Endothelial cell of umbilical vein (primary cell): ENCODE results near the gene PDGFRA. TPM values are rescaled to one million over a fixed set of nuclear protein-coding genes. Genes with fewer than 3 reads are reported as not detected.

Experiments
- BruUV-seq: library from RNA; stranded (reverse); fragments of 400-500 nt; replicated peaks from 2 replicates; lab custom pipeline; 2021; lab: Mats Ljungman, UMichigan
- CTCF ChIA-PET: fragments of 300-600, 350-600 bp; sonication (Branson Sonifier 250); formaldehyde crosslinking; loops from one replicate; lab custom pipeline; 2021; ENCODE audit warnings: antibody characterized with exemption, inconsistent platforms; lab: Charles Lee
- POLR2A ChIA-PET: fragments of 300-600, 350-600 bp; sonication (Branson Sonifier 250); formaldehyde crosslinking; loops from one replicate; lab custom pipeline; 2021; ENCODE audit warnings: antibody characterized with exemption, inconsistent platforms; lab: Charles Lee
- DNase-seq: peaks from one replicate; pipeline ENCODE4 v3.0.0-alpha.2; 2011; ENCODE audit warnings: low read depth, low spot score
- FAIRE-seq: peaks from 2 replicates; lab custom pipeline; 2011; peaks lifted over from hg19 to GRCh38; lab: Jason Lieb, UNC
- H2AFZ ChIP-seq: 2 replicates; pipeline ENCODE4 v1.6.0; 2012; ENCODE audit warnings: low read depth, low read length, control low read depth, inconsistent platforms
- H3K27ac ChIP-seq: 2 replicates; pipeline ENCODE4 v1.5.1; 2011; ENCODE audit warnings: low read depth, mild to moderate bottlenecking, control low read depth, low read length, moderate library complexity; ENCODE audit not compliant: insufficient read depth
- H3K27me3 ChIP-seq, 2 experiments: 2 replicates each; pipeline versions ENCODE4 v1.6.0 to v1.6.1; 2011; ENCODE audit warnings: low read length in 2 of 2, mixed read lengths in 1 of 2; ENCODE audit not compliant: control insufficient read depth in 2 of 2, insufficient read depth in 2 of 2
- H3K36me3 ChIP-seq, 2 experiments: 2 replicates in 1 of 2; 3 replicates in 1 of 2; pipeline ENCODE4 v1.5.1; 2011; ENCODE audit warnings: low read length in 2 of 2, mild to moderate bottlenecking in 1 of 2, moderate library complexity in 1 of 2; ENCODE audit not compliant: control insufficient read depth in 2 of 2, insufficient read depth in 2 of 2; ENCODE audit errors: extremely low read depth in 1 of 2
- H3K4me1 ChIP-seq: 3 replicates; pipeline ENCODE4 v1.5.1; 2011; ENCODE audit warnings: mild to moderate bottlenecking, low read length; ENCODE audit not compliant: control insufficient read depth, insufficient read depth; ENCODE audit errors: extremely low read depth
- H3K4me2 ChIP-seq: 2 replicates; pipeline ENCODE4 v1.6.1; 2011; ENCODE audit warnings: low read length, control low read depth, mixed read lengths; ENCODE audit not compliant: insufficient read depth
- H3K4me3 ChIP-seq, 3 experiments: fragments of 200-600 bp in 1 of 3; sonication (generic), shearing (Covaris generic) in 1 of 3; replicated peaks in 1 of 3; 2 replicates each; pipeline ENCODE4 v1.5.1; 2011 to 2016; ENCODE audit warnings: control low read depth in 3 of 3, low read length in 3 of 3, mild to moderate bottlenecking in 2 of 3, inconsistent platforms in 1 of 3, low read depth in 1 of 3, moderate library complexity in 1 of 3; ENCODE audit not compliant: insufficient read depth in 1 of 3
- H3K79me2 ChIP-seq: 2 replicates; pipeline ENCODE4 v1.6.0; 2012; ENCODE audit warnings: low read length, inconsistent platforms; ENCODE audit not compliant: control insufficient read depth, insufficient read depth
- H3K9ac ChIP-seq: replicated peaks from 2 replicates; pipeline ENCODE3; 2011; ENCODE audit warnings: low read length, control low read depth; ENCODE audit not compliant: insufficient read depth; ENCODE audit errors: extremely low read depth
- H3K9me1 ChIP-seq: replicated peaks from 3 replicates; pipeline ENCODE4 v1.6.0; 2011; ENCODE audit warnings: mild to moderate bottlenecking, low read length; ENCODE audit not compliant: control insufficient read depth, insufficient read depth; ENCODE audit errors: extremely low read depth
- H3K9me3 ChIP-seq: replicated peaks from 2 replicates; pipeline ENCODE4 v1.5.1; 2012; ENCODE audit warnings: low read length, inconsistent platforms; ENCODE audit not compliant: control insufficient read depth, insufficient read depth
- H4K20me1 ChIP-seq: replicated peaks from 2 replicates; pipeline ENCODE3; 2011; ENCODE audit warnings: mild to moderate bottlenecking, low read length; ENCODE audit not compliant: control insufficient read depth, insufficient read depth; ENCODE audit errors: extremely low read depth
- CTCF ChIP-seq, 2 donors: IDR thresholded peaks; 1 replicate in 1 of 2; 2 replicates in 1 of 2; pipeline ENCODE4 v1.5.1; 2011; ENCODE audit warnings: low read length in 2 of 2, mild to moderate bottlenecking in 2 of 2, moderate library complexity in 2 of 2, control low read depth in 1 of 2, inconsistent platforms in 1 of 2, low read depth in 1 of 2; ENCODE audit not compliant: insufficient read depth in 1 of 2; ENCODE audit errors: extremely low read depth in 1 of 2
- EZH2 ChIP-seq: IDR thresholded peaks from 2 replicates; pipeline ENCODE4 v1.6.1; 2012; ENCODE audit warnings: borderline replicate concordance, low read depth, mild to moderate bottlenecking, moderate library complexity, low read length, inconsistent platforms; ENCODE audit not compliant: severe bottlenecking
- FOS ChIP-seq: IDR thresholded peaks from 2 replicates; pipeline ENCODE4 v1.6.1; 2011; ENCODE audit warnings: mild to moderate bottlenecking, low read length, moderate library complexity, borderline replicate concordance; ENCODE audit not compliant: insufficient read depth
- GATA2 ChIP-seq: IDR thresholded peaks from 2 replicates; pipeline ENCODE4 v1.7.0; 2011; ENCODE audit warnings: low read depth, mild to moderate bottlenecking, moderate library complexity, mixed read lengths, low read length; ENCODE audit not compliant: insufficient read length, insufficient read depth
- JUN ChIP-seq: IDR thresholded peaks from 2 replicates; pipeline ENCODE4 v1.6.1; 2011; ENCODE audit warnings: borderline replicate concordance, low read depth; ENCODE audit not compliant: insufficient read length, insufficient read depth
- MAX ChIP-seq: IDR thresholded peaks from 2 replicates; pipeline ENCODE4 v1.6.1; 2011; ENCODE audit not compliant: insufficient read depth, insufficient read length
- MYC ChIP-seq: IDR thresholded peaks from one replicate; pipeline ENCODE4 v1.6.1; 2011; ENCODE audit warnings: mild to moderate bottlenecking, low read depth, low read length
- POLR2A ChIP-seq: IDR thresholded peaks from 2 replicates; pipeline ENCODE4 v1.6.1; 2012; ENCODE audit warnings: low read depth, mild to moderate bottlenecking, control low read depth, low read length
- POLR2AphosphoS5 ChIP-seq: IDR thresholded peaks from 2 replicates; pipeline ENCODE4 v1.6.1; 2012; ENCODE audit warnings: low read depth, mild to moderate bottlenecking, control low read depth, low read length, moderate library complexity; ENCODE audit not compliant: insufficient read depth
- dilution Hi-C: fragments of 300-500 bp; cut with MboI; formaldehyde crosslinking; loops from one replicate; pipeline ENCODE4 v1.15.0; 2019; ENCODE audit warnings: low sequenced_read_pairs; ENCODE audit not compliant: extremely low pct_ligation_motif_present
- intact Hi-C: fragments of 100-400 bp; cut with micrococcal nuclease; formaldehyde crosslinking; loops from one replicate; pipeline ENCODE4 v1.10.0; 2022
- polyA plus RNA-seq, 4 experiments: library from polyadenylated mRNA; depleted of rRNA in 3 of 4; stranded (reverse) in 3 of 4; unstranded in 1 of 4; fragments of >200 nt; gene quantifications; 2 replicates each; pipeline versions ENCODE4 v1.2.1 to v1.2.3, GENCODE V29; 2011 to 2012; ENCODE audit warnings: missing spikeins in 1 of 4
- total RNA-seq: library from RNA; stranded (reverse); gene quantifications from 2 replicates; pipeline ENCODE4 v1.2.3, GENCODE V29; 2021

PDGFRA gene
- total and polyA plus RNA-seq, 2 donors (not counting 3 experiments of a cell fraction or from before 2014, with no cell fraction given), result 0.19 to 0.55 TPM

- DNase-seq (no peak), FAIRE-seq (no peak)
- H3K4me2 ChIP-seq, result no peak overlapping the region
- intact Hi-C loops (no loop called here), dilution Hi-C loops (no loop called here)
- TF ChIP-seq JUN (no peak), GATA2 (no peak), POLR2AphosphoS5 (no peak), POLR2A (no peak), EZH2 (no peak), MAX (no peak), MYC (no peak), CTCF (IDR thresholded peaks at IDR 0.05; ENCODE audit: extremely low read depth in 1 of 2, insufficient read depth in 1 of 2, low read depth in 1 of 2, low read length in 2 of 2) (no peak), FOS (no peak)
- no peak overlapping the region for H3K9ac ChIP-seq
- H3K4me3 ChIP-seq, result no peak overlapping the region
- no peaks in the 10 kb centered on the region for H3K79me2 ChIP-seq
- no peaks in the 10 kb centered on the region for H3K9me3 ChIP-seq
- H3K4me1 ChIP-seq, result no peaks in the 10 kb centered on the region
- H3K36me3 ChIP-seq, result no peaks in the 10 kb centered on the region
- H4K20me1 ChIP-seq, result no peaks in the 10 kb centered on the region
- CTCF ChIA-PET, result no interaction called here
- BruUV-seq, result no TSS peak
- POLR2A ChIA-PET, result no interaction called here
- H3K27ac ChIP-seq, result no peak overlapping the region
- H3K27me3 ChIP-seq, result no peaks in the 10 kb centered on the region
- no peaks in the 10 kb centered on the region for H3K9me1 ChIP-seq
- H2AFZ ChIP-seq, result no peak overlapping the region
Observed at GRCh38 chr4:54192811-54193210, 36.3 kb upstream of the PDGFRA start.
